Uterus (tissue), 2 donors: Measurements from ENCODE around the gene IZUMO1R.

Experiments used
- CTCF ChIP-seq, 4 experiments: fragments of 200-600 bp in 2 of 4; fragments of 450-650 bp in 2 of 4; sonication (generic) in 2 of 4; IDR thresholded peaks; one replicate each; pipeline ENCODE4 v1.5.1; 2016 to 2019; ENCODE audit warnings: antibody characterized with exemption in 4 of 4, mild to moderate bottlenecking in 2 of 4, moderate library complexity in 1 of 4
- POLR2A ChIP-seq, 2 donors: fragments of 450-650 bp; IDR thresholded peaks; one replicate each; pipeline ENCODE4 v1.6.1; 2016; ENCODE audit warnings: antibody characterized with exemption in 2 of 2, mild to moderate bottlenecking in 1 of 2, moderate library complexity in 1 of 2

DNA sequence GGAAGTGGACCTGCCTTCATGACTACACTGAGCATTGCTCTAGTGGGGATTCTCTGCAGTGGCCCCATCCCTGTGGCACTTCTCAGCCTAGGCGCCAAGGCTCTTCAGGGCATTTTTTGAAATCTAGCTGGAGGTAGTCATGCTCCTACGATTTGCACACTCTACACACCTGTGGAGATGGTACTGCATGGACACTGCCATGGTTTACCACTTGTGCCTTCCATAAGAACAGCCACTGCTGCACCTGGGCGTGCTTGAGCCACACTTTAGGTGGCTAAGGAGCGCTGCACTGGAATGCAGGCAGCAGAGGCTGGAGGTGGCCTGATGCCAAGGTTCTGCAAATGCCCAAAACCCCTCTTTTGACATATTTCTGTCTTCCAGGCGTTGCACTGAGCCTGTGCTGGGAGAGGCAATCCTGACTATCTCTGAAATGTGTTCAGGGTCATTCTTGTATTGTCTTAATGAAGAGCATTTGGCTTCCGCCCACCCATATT, 24.3 kb downstream of the IZUMO1R start:
- TF ChIP-seq CTCF (IDR thresholded peaks at IDR 0.05), result no peak
- TF ChIP-seq POLR2A (IDR thresholded peaks at IDR 0.05), result no peak
